ENCODE data around the gene TOP3A. TPM values are rescaled to one million over a fixed set of nuclear protein-coding genes. Genes with fewer than 3 reads are reported as not detected.

TOP3A gene
- total and polyA plus RNA-seq, 2 of the 13 experiments (the other 11 are each of a cell fraction or from before 2014, with no cell fraction given) = 16.9 to 36.8 TPM

- intact Hi-C loops (cut with micrococcal nuclease; ENCODE audit: unreplicated experiment) = no loop called here
- in situ Hi-C loops (cut with HindIII; ENCODE audit: extremely low pct_ligation_motif_present, low pct_unique_long_range_greater_than_20kb) = no loop called here
- ChIA-PET POLR2A (interaction anchor here (0.7 kb wide), 1 partner anchor 60 kb away, joined by 3 read pairs; the partner anchor contains the start of gene TOP3A), CTCF (ENCODE audit: low intra/inter-chr PET ratio, low total read pairs) (no interaction called here)
- H3K9ac ChIP-seq (ENCODE audit: insufficient read depth, low read depth, low read length) = no peak overlapping the region
- H3K4me2 ChIP-seq (ENCODE audit: low read depth, low read length) = no peak overlapping the region
- peaks cover 15% of the 10 kb centered on the region for H3K4me1 ChIP-seq (ENCODE audit: insufficient read depth, low read length)
- WGBS (ENCODE audit: low lambda C conversion rate) = 99% methylated on average over 18 of the region's 27 CpGs
- H3K36me3 ChIP-seq (replicated peaks in 1 of 2; ENCODE audit: control insufficient read depth in 1 of 2, insufficient read depth in 2 of 2, low read length in 2 of 2) = peaks cover 32 to 61% of the 10 kb centered on the region in 2 experiments; a peak in 4 of 5 replicates
- FAIRE-seq = no peak
- no peak for TF ChIP-seq SAFB2 (CRISPR knock-in tag; IDR thresholded peaks at IDR 0.05; ENCODE audit: borderline replicate concordance, low read depth)
- no peak for TF ChIP-seq EP300 (IDR thresholded peaks at IDR 0.05; ENCODE audit: low read depth in 2 of 2, low read length in 2 of 2)
- no peak for TF ChIP-seq EP300 (CRISPR knock-in tag; IDR thresholded peaks at IDR 0.05; ENCODE audit: borderline replicate concordance)
- TF ChIP-seq HINFP (CRISPR knock-in tag; IDR thresholded peaks at IDR 0.05; ENCODE audit: low read depth) = no peak
- TF ChIP-seq HMG20B (CRISPR knock-in tag; conservative IDR thresholded peaks at IDR 0.05) = no peak
- TF ChIP-seq GMEB2 (CRISPR knock-in tag; IDR thresholded peaks at IDR 0.05; ENCODE audit: low read depth) = no peak
- no peak for TF ChIP-seq IRF1 (CRISPR knock-in tag; IDR thresholded peaks at IDR 0.05; ENCODE audit: low read depth)
- TF ChIP-seq ISL2 (CRISPR knock-in tag; IDR thresholded peaks at IDR 0.05) = no peak
- no peak for TF ChIP-seq ZNF331 (CRISPR knock-in tag; IDR thresholded peaks at IDR 0.05)
- TF ChIP-seq ZNF724P (CRISPR knock-in tag; IDR thresholded peaks at IDR 0.05; ENCODE audit: borderline replicate concordance) = no peak
- no peak for TF ChIP-seq ETV6 (CRISPR knock-in tag; conservative IDR thresholded peaks at IDR 0.05)
- TF ChIP-seq PLRG1 (conservative IDR thresholded peaks at IDR 0.05) = no peak
- TF ChIP-seq NCOA5 (CRISPR knock-in tag; IDR thresholded peaks at IDR 0.05) = no peak
- TF ChIP-seq PHF8 (CRISPR knock-in tag; IDR thresholded peaks at IDR 0.05) = no peak
- no peak for TF ChIP-seq ZFX (CRISPR knock-in tag; IDR thresholded peaks at IDR 0.05; ENCODE audit: low read depth)
- no peak for ATAC-seq
- H3K9me3 ChIP-seq (ENCODE audit: low read length) = no peaks in the 10 kb centered on the region
- BruUV-seq (replicated peaks) = no TSS peak
- no peak overlapping the region for H3K27ac ChIP-seq (ENCODE audit: extremely low read length, insufficient read depth, low read length)
- no peak overlapping the region for H2AFZ ChIP-seq (ENCODE audit: low read length)
- peaks cover 8% of the 10 kb centered on the region; the same call in 1 of the 2 replicates for H4K20me1 ChIP-seq (ENCODE audit: insufficient read depth, low read length)
- H3K79me2 ChIP-seq (ENCODE audit: insufficient read depth, low read length) = peaks cover 21% of the 10 kb centered on the region
- no peak overlapping the region for H3K4me3 ChIP-seq (replicated peaks in 1 of 3; ENCODE audit: insufficient read depth in 1 of 3, low read depth in 2 of 3, low read length in 3 of 3)
- DNase-seq (ENCODE audit: low spot score) = no peak
- no peaks in the 10 kb centered on the region; a peak in 1 of 5 replicates for H3K27me3 ChIP-seq (ENCODE audit: control insufficient read depth in 1 of 2, insufficient read depth in 2 of 2, low read length in 2 of 2)
Observed at GRCh38 chr17:18253947-18254821, 60.6 kb downstream of the TOP3A start.

Measured in HepG2 (cell line).